ENCODE results near the gene TYMP.

GRCh38 chr22:50575426-50575941, 45.7 kb upstream of the TYMP start:
- TF ChIP-seq POLR2A (IDR thresholded peaks at IDR 0.05) (no peak), CTCF (IDR thresholded peaks at IDR 0.05) (no peak)

Measured in esophagus squamous epithelium (tissue), 4 donors.